ENCODE results near the gene PRSS48. TPM values are rescaled to one million over a fixed set of nuclear protein-coding genes. Genes with fewer than 3 reads are reported as not detected.
"Not testable (repeated sequence)": the region's sequence is repeated elsewhere in the genome, so short reads cannot be mapped to it uniquely, and the experiment has no call there.

Gene PRSS48
- total RNA-seq, 4 donors from 2014 or later = not detected

GRCh38 chr4:151231915-151232595 is 44.9 kb upstream of the PRSS48 start:
- intact Hi-C loops (cut with DNase I; ENCODE audit: low total_unique reads) = no loop called here
- DNase-seq = peak in 1 of 2 donors; percentile 29
- no peaks in the 10 kb centered on the region for H3K36me3 ChIP-seq
- H3K4me1 ChIP-seq = peaks cover 0 to 3% of the 10 kb centered on the region in 2 donors
- no peak for TF ChIP-seq POLR2A (IDR thresholded peaks at IDR 0.05)
- TF ChIP-seq CTCF (IDR thresholded peaks at IDR 0.05) = no peak
- no peaks in the 10 kb centered on the region for H3K9me3 ChIP-seq
- no peak overlapping the region for H3K4me3 ChIP-seq
- H3K27ac ChIP-seq = peak overlapping the region; percentile 35 to 39
- no peaks in the 10 kb centered on the region for H3K27me3 ChIP-seq

GRCh38 chr4:151233600-151233999 is 43.4 kb upstream of the PRSS48 start:
- no peak for DNase-seq
- H3K4me3 ChIP-seq = no peak overlapping the region
- TF ChIP-seq CTCF (IDR thresholded peaks at IDR 0.05) (no peak), POLR2A (IDR thresholded peaks at IDR 0.05) (no peak)
- H3K27me3 ChIP-seq = no peaks in the 10 kb centered on the region
- no peaks in the 10 kb centered on the region for H3K36me3 ChIP-seq
- no peak overlapping the region for H3K27ac ChIP-seq
- intact Hi-C loops (cut with DNase I; ENCODE audit: low total_unique reads) = no loop called here
- no peaks in the 10 kb centered on the region for H3K9me3 ChIP-seq
- H3K4me1 ChIP-seq = peaks cover 0 to 3% of the 10 kb centered on the region in 2 donors

- intact Hi-C loops (cut with DNase I; ENCODE audit: low total_unique reads) = not testable (repeated sequence)
These were observed 41.6 kb upstream of the PRSS48 start for GRCh38 chr4:151235373-151235772.

GRCh38 chr4:151236036-151236435 is 40.9 kb upstream of the PRSS48 start:
- Histone ChIP-seq H3K4me3 (no peak overlapping the region), H3K9me3 (no peaks in the 10 kb centered on the region), H3K4me1 (peaks cover 0 to 13% of the 10 kb centered on the region in 2 donors), H3K36me3 (no peaks in the 10 kb centered on the region), H3K27ac (no peak overlapping the region), H3K27me3 (no peaks in the 10 kb centered on the region)
- TF ChIP-seq CTCF (IDR thresholded peaks at IDR 0.05) = no peak
- TF ChIP-seq POLR2A (IDR thresholded peaks at IDR 0.05) = no peak
- intact Hi-C loops (cut with DNase I; ENCODE audit: low total_unique reads) = no loop called here
- DNase-seq = no peak

More at GRCh38 chr4:151235373-151235772, 41.6 kb upstream of the PRSS48 start:
- not testable (repeated sequence) for H3K9me3 ChIP-seq, DNase-seq, H3K27me3 ChIP-seq, H3K36me3 ChIP-seq, H3K4me3 ChIP-seq, H3K27ac ChIP-seq
- H3K4me1 ChIP-seq = peaks cover 0 to 13% of the 10 kb centered on the region in 2 donors

- Histone ChIP-seq H3K27ac (peak overlapping the region in 1 of 2 donors; percentile 20), H3K4me1 (peaks cover 0 to 10% of the 10 kb centered on the region in 2 donors), H3K9me3 (no peaks in the 10 kb centered on the region), H3K36me3 (no peaks in the 10 kb centered on the region), H3K27me3 (no peaks in the 10 kb centered on the region), H3K4me3 (no peak overlapping the region)
- TF ChIP-seq CTCF (IDR thresholded peaks at IDR 0.05) (no peak), POLR2A (IDR thresholded peaks at IDR 0.05) (no peak)
- DNase-seq = no peak
- intact Hi-C loops (cut with DNase I; ENCODE audit: low total_unique reads) = no loop called here
These were observed 38.5 kb upstream of the PRSS48 start for GRCh38 chr4:151238477-151238876.

All from uterus (tissue), 4 donors.